Measurements from ENCODE around the gene AZIN2.

DNA sequence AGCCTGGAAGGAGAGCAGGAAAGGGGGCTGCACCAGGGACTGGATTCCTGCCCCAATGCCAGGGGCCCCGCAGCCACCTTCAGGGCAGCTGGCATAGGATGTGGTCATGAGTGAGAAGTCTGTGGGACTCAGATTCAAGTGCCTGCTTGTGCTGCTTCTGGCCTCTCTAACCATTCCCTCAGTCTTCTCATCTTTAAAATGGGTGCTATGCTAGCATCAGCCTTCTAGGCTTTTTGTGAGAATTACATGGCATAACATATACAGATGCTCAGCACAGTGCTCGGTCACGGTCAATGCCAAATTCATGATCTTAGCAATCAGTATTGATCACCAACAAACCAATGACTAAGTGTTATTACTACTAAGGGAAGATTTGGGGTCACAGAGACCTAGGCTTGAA is 77.4 kb downstream of the AZIN2 start:
- TF ChIP-seq POLR2A (IDR thresholded peaks at IDR 0.05; ENCODE audit: control extremely low read depth in 1 of 2, low read depth in 2 of 2, low read length in 2 of 2) = no peak
- TF ChIP-seq ASH2L (IDR thresholded peaks at IDR 0.05; ENCODE audit: low read length) = no peak
- TF ChIP-seq, protein P1, sequence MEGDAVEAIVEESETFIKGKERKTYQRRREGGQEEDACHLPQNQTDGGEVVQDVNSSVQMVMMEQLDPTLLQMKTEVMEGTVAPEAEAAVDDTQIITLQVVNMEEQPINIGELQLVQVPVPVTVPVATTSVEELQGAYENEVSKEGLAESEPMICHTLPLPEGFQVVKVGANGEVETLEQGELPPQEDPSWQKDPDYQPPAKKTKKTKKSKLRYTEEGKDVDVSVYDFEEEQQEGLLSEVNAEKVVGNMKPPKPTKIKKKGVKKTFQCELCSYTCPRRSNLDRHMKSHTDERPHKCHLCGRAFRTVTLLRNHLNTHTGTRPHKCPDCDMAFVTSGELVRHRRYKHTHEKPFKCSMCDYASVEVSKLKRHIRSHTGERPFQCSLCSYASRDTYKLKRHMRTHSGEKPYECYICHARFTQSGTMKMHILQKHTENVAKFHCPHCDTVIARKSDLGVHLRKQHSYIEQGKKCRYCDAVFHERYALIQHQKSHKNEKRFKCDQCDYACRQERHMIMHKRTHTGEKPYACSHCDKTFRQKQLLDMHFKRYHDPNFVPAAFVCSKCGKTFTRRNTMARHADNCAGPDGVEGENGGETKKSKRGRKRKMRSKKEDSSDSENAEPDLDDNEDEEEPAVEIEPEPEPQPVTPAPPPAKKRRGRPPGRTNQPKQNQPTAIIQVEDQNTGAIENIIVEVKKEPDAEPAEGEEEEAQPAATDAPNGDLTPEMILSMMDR (IDR thresholded peaks at IDR 0.05; ENCODE audit: control extremely low read depth in 1 of 3, insufficient read depth in 1 of 3, low read depth in 1 of 3, low read length in 3 of 3) = no peak
- no peak for TF ChIP-seq SRF (IDR thresholded peaks at IDR 0.05; ENCODE audit: low read depth, low read length)
- no peak for TF ChIP-seq POLR2AphosphoS5 (IDR thresholded peaks at IDR 0.05; ENCODE audit: low read depth, low read length)
- TF ChIP-seq EP300 (IDR thresholded peaks at IDR 0.05; ENCODE audit: borderline replicate concordance in 1 of 2, low read depth in 2 of 2, low read length in 2 of 2) = no peak
- TF ChIP-seq, protein P2, sequence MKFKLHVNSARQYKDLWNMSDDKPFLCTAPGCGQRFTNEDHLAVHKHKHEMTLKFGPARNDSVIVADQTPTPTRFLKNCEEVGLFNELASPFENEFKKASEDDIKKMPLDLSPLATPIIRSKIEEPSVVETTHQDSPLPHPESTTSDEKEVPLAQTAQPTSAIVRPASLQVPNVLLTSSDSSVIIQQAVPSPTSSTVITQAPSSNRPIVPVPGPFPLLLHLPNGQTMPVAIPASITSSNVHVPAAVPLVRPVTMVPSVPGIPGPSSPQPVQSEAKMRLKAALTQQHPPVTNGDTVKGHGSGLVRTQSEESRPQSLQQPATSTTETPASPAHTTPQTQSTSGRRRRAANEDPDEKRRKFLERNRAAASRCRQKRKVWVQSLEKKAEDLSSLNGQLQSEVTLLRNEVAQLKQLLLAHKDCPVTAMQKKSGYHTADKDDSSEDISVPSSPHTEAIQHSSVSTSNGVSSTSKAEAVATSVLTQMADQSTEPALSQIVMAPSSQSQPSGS (IDR thresholded peaks at IDR 0.05; ENCODE audit: low read length) = no peak
- TF ChIP-seq SP2 (IDR thresholded peaks at IDR 0.05; ENCODE audit: low read length) = no peak
- no peak for TF ChIP-seq SP4 (IDR thresholded peaks at IDR 0.05; ENCODE audit: low read length)
- TF ChIP-seq, protein P3, sequence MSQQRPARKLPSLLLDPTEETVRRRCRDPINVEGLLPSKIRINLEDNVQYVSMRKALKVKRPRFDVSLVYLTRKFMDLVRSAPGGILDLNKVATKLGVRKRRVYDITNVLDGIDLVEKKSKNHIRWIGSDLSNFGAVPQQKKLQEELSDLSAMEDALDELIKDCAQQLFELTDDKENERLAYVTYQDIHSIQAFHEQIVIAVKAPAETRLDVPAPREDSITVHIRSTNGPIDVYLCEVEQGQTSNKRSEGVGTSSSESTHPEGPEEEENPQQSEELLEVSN (IDR thresholded peaks at IDR 0.05) = no peak
- TF ChIP-seq, protein P4, sequence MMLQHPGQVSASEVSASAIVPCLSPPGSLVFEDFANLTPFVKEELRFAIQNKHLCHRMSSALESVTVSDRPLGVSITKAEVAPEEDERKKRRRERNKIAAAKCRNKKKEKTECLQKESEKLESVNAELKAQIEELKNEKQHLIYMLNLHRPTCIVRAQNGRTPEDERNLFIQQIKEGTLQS (IDR thresholded peaks at IDR 0.05; ENCODE audit: insufficient read depth, low read depth, low read length) = no peak

Data from H1 (cell line).